ENCODE results near the gene TRIM28. TPM values are rescaled to one million over a fixed set of nuclear protein-coding genes. Genes with fewer than 3 reads are reported as not detected.

TRIM28 gene
- 273 and 307 TPM in 2 replicates for total RNA-seq

GRCh38 chr19:58543826-58544590, at the start of gene TRIM28:
Gene TRIM28 (plus strand): TSS chr19:58544064. CDS start chr19:58544758, 694 bp downstream.

GRCh38 chr19:58511353-58512208, 32.3 kb upstream of the TRIM28 start, which contains the start of gene SLC27A5:
Gene SLC27A5 (minus strand): TSS chr19:58511992. CDS start chr19:58511955, 37 bp downstream.

GRCh38 chr19:58519355-58520256, 24.3 kb upstream of the TRIM28 start, which contains the start of gene ZBTB45:
Gene ZBTB45 (minus strand): TSS chr19:58519810. CDS start chr19:58517673, 2,137 bp downstream.

GRCh38 chr19:58554494-58555368, 10.9 kb downstream of the TRIM28 start, which contains the start of gene CHMP2A:
Gene CHMP2A (minus strand): TSS chr19:58555105. CDS start chr19:58554212, 893 bp downstream.

GRCh38 chr19:58558066-58558622, 14.3 kb downstream of the TRIM28 start, which contains the start of gene UBE2M:
Gene UBE2M (minus strand): TSS chr19:58558611. CDS start chr19:58558381, 230 bp downstream.

GRCh38 chr19:58572818-58573657, 29.2 kb downstream of the TRIM28 start, which contains the start of gene MZF1:
Gene MZF1 (minus strand): TSS chr19:58573335. CDS start chr19:58571389, 1,946 bp downstream.

Other genes starting within 250 kb of the TRIM28 start
- gene ERVK3-1, start 238.7 kb upstream of the TRIM28 start, total RNA-seq = 20.9 and 25.0 TPM in 2 replicates
- 1.7 and 2.4 TPM in 2 replicates for gene ZSCAN22, start 217.1 kb upstream of the TRIM28 start, total RNA-seq
- gene A1BG, start 190.6 kb upstream of the TRIM28 start, total RNA-seq = 2.7 and 7.3 TPM in 2 replicates
- 0.76 and 1.0 TPM in 2 replicates for gene ZNF497, start 181.3 kb upstream of the TRIM28 start, total RNA-seq
- 1.8 and 2.2 TPM in 2 replicates for gene ZNF837, start 163.0 kb upstream of the TRIM28 start, total RNA-seq
- 2,212 and 2,748 TPM in 2 replicates for gene RPS5, start 156.8 kb upstream of the TRIM28 start, total RNA-seq
- gene RNF225, start 148.4 kb upstream of the TRIM28 start, total RNA-seq = 0.09 TPM in 1 of 2 replicates, not detected in the other
- 9.5 TPM in 2 replicates for gene ZNF584, start 135.4 kb upstream of the TRIM28 start, total RNA-seq
- 4.9 and 6.1 TPM in 2 replicates for gene ZNF132, start 103.9 kb upstream of the TRIM28 start, total RNA-seq
- 7.5 and 7.6 TPM in 2 replicates for gene ZNF324B, start 92.4 kb upstream of the TRIM28 start, total RNA-seq
- 10.6 and 11.6 TPM in 2 replicates for gene ZNF324, start 77.0 kb upstream of the TRIM28 start, total RNA-seq
- gene ZNF446, start 67.7 kb upstream of the TRIM28 start, total RNA-seq = 3.8 and 4.6 TPM in 2 replicates
- gene SLC27A5, start 32.1 kb upstream of the TRIM28 start, total RNA-seq = 6.1 and 8.6 TPM in 2 replicates
- gene ZBTB45, start 24.3 kb upstream of the TRIM28 start, total RNA-seq = 3.7 and 4.4 TPM in 2 replicates
- 97.9 and 113 TPM in 2 replicates for gene CHMP2A, start 11.0 kb downstream of the TRIM28 start, total RNA-seq
- gene UBE2M, start 14.5 kb downstream of the TRIM28 start, total RNA-seq = 61.8 and 84.3 TPM in 2 replicates
- gene MZF1, start 29.3 kb downstream of the TRIM28 start, total RNA-seq = 7.9 TPM in 2 replicates